ENCODE data around the gene RERGL.
"Not testable (repeated sequence)": the region's sequence is repeated elsewhere in the genome, so short reads cannot be mapped to it uniquely, and the experiment has no call there.

RERGL gene, protein sequence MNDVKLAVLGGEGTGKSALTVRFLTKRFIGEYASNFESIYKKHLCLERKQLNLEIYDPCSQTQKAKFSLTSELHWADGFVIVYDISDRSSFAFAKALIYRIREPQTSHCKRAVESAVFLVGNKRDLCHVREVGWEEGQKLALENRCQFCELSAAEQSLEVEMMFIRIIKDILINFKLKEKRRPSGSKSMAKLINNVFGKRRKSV

DNA sequence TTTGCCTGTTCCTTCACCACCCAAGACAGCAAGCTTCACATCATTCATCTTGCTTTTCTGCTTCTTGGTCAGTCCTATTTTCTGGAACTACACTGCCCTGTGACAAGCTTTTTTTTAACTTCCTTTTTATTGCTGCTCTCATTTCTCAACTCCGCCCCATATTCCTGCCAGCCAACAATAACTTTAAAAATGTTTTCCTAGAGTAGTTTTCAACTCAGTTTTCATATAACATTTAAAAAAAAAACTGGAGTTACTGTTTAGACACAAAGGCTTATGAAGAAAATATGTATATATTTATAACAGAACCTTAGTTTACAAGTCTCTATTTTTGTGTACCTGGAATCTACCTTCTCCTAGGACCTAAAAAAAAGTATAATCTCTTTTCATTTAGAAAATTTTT lies at the start of gene RERGL:
Gene RERGL (minus strand): TSS at position 101 of the 400 bp plus-strand sequence. CDS start 53 bp downstream, at position 48.
- DNase-seq, result no peak

DNA sequence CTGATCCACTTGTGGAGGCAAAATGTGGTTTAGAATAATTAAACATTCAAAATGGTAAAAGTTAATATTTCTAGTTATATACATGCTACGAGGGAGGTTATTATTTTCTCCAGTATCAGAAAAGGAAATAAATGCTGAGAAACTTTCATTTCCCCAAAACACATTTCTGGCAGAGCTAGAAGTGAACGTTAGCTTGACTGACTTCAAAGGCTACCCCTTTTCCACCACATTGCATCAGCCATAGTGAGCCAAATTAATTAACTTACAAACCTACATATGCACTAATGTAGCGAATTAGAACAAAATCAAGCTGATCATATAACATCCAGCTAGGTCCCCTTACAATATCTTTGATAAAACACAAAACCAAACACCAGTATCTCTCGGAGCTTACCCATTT lies 49.3 kb upstream of the RERGL start:
- no peak for DNase-seq

DNA sequence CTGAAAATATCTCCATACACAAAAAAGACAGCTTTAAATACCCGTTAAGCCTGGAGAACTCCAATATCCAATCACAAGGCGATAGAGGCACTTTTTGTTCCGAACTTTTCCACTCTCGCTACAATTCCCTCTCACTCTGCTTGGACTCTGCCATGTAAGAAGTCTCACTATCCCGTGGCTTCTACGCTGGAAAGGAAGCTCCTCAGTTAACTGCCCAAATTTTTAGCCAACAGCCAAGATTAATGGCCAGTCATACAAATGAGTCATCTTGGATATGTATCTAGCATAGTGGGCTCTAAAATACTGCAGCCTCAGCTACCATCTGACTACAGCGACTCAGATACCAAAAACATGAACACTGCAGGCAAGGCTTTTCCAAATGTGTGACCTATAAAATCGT lies 45.5 kb upstream of the RERGL start:
- no peak for DNase-seq

DNA sequence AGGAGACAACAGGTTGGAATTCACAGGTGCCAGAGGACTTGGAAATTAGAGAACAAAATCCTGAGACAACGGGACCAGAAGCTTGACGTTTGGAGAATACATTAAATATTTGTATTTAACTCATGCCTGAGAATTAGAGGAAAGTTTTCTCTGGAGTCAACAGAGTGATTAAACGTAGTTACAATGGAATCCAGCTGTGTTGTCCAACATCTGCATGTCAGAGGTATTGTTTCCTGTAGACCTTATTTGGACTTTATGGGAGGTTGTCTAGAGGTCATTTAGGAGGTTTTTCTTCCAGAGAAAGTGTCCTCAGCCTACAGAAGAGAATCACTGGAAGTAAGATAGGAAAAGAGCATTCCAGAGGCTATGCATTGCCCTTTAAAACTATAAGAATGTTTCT lies 45.1 kb upstream of the RERGL start:
- no peak for DNase-seq

DNA sequence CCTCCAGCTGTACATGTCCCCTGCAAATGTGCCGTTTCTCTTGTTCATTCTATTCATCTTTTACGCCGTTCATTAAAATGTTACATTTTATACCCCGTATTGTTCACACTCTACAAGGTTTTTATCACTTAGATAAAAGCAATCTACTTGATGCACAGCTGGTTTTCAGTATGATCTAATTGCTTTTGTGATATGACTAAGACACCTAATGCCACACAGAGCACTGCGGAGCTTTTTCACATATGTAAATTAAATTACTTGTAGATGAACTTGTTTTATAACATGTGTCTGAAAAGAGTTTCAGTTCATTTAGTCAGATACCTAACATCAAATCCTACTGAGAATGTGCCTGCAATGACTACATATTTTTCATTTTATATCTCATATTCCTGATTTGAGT lies 40.9 kb upstream of the RERGL start:
- no peak for DNase-seq

DNA sequence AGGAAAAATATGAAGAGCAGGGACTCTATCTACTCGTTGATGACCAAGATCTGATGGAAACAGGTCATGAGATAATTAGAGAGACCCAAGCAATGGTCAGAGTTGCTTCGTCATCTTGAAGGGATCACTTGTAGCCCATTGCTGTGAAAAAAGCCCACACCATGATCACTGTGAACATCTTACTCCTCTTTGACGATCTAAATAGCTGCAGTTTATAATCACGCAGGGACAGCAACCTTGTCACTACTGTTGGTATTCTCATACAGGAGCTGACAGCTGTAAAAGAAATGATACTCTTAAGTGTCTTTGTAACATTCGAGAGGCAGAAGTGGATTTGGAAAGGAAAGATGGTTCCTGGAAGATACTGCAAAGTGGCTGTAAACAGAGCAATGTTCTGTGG lies 33.7 kb upstream of the RERGL start:
- DNase-seq, result no peak

DNA sequence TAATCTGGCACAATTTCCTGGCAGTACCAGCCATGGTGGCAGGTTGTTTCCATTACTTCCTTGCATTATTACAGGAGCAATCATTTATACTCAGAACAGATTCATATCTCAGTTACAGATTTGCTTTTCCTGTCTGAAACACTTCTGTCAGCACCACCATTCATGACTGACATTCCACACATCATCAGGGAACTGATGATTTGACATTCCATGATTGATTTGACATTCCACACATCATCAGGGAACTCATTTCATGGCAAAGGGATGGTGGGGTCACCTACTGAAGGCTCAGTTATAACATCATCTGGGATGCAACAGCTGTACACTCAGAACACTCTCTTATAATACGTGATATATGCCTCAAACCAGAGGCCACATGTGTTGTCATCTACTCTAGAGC lies 30.9 kb upstream of the RERGL start:
- no peak for DNase-seq

DNA sequence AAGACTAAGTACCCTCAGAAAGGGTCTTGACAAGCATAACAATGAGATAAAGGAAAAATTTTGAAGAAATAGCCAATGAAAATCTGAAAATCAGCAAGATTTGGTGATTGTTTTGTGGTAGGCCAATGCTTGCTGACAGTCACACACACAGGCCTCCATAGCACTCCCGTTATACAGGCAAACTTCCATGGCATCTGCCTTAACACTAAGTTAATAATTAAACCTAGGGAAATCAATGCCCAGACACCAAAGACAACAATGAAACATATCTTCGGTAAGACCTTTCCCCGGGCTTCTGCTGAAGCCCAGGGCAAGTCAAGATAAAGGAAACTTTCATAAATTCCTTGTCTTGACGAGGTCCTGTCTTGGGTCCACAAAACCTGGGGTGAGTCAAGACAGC lies 18.6 kb upstream of the RERGL start:
- no peak for DNase-seq

DNA sequence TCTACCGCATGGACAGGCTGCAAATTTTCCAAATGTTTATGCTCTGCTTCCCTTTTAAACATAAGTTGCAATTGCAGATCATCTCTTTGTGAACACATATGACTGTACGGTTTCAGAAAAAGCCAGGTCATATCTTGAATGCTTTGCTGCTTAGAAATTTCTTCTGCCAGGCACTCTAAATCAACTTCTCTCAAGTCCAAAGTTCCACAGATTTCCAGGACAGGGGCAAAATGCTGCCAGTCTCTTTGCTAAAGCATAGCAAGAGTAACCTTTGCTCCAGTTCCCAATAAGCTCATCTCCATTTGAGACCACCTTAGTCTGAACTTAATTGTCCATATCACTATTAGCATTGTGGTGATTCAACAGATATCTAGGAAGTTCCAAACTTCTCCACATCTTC lies 13.6 kb upstream of the RERGL start:
- no peak for DNase-seq

DNA sequence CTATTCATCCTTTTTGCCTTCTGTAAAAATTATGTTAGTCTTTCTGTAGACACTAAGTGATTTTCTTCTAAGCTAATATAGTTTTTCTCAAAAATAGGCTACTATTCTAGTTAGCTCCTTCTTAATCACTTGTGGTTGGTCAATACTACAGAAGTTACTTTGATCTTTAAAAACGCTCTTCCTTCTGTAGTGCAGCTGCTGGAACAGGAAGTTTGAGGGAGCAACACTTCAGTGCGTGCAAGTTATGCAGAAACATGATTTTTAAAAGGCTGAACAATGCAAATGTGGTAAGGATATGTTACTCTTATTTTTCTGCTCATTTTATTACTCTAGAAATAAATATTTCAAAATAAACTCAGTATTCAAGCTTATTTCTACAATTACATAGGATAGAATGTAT lies 11.1 kb upstream of the RERGL start:
- DNase-seq, result no peak

DNA sequence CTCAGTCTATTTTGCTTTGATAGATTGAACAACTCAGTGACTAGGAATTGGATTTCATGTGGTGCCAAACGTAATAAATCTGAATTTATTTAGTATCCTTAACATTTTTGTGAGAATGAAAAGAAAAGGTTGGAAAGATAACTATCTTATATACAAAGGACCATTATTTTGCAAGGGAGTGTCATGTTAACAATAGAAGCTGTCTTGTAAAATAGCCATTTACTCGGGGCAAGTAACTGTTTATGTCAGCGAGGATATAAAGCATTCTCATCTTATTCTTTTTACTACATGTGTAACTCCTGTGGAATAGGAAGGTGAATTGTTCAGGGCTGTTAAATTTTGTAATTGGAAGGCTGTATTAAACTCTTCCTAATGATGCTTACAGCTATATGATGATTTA lies 5.9 kb downstream of the RERGL start:
- no peak for DNase-seq

DNA sequence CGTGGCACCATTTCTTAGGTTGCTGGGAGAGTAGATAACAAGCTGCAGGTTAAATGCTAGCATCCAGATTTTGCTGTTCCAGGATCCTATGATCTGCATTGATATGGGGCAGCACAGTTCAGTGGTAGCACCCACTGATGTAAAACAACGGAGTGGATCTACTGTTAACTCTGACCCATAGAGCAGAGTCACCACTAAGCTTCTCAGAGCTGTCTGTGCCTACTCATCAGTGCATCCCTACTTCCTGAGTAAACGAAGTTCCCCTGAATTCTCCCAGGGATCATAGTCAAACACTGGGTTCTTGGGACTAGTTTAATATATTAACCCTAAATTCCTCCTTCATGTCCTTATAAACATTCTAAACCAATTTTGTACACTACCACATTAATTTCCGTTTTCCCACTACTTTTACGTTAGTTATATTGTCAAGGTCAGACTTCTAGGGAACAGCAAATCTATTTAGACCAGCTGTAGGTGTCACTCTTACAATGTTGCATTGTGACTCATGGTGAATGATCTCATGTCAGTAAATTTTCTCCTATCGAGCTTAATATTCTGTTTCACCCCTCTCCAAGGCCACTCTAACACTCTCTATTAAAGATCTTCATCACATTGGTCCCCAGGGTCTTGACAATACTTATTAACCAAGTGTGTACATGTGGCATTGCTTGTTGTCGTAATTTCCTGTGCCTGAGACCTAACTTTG lies 10.3 kb downstream of the RERGL start:
- DNase-seq, result no peak

DNA sequence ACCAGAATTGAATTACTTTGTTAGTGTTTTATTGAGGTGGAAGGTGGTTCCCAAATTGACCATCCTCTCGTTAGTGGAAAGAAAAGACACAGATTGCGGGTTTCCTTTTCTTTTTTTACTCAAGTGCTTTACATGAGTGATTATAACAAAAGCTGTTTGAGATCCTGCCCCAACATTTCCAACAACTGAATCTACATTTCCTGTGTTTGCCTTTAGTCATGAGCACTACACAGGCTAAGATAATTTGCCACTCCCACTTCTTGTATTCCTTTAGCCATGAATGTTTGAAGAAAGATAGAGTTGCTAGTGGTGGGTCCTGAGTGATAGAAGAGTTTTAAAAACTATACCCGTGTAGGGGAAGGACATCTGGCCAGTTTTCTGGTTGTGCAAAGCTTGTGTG lies 16.0 kb downstream of the RERGL start:
- no peak for DNase-seq

DNA sequence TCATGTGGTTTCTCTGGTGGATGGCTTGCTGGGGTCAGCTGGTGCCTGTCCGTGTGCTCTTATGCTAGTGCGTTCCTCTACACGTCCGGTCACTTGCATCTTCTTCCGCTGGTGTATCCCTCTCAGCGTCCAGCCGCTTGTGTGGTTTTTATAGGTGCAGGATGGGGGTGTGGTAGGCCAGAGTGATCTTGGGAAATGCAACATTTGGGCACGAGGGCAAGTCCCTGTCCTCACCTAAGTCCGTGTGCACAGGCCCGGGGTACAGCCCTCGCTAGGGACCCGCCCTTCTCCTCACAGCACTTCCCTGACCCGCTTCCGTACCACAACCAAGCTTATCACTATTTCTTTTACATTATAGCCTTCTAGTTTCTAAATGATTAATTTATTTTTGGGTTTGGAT lies 17.3 kb downstream of the RERGL start:
- DNase-seq, result no peak

DNA sequence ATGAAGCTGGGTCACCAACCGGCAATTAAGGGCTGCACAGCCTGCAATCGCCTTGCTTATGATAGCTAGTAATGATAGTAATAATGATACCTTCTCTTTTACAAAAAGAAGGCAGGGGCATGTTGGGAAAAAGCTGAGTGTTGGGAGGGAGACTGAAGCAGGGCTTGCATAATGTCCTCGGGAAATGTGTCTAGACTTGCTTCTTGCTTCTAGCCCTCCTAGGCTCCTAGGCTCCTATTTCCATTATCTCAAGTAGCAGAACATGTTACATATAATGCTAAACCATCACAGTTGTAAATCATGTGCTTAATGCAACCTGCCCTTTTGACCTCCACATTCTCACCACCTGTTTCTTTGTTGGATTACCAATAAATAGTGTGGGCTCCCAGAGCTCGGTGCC lies 18.7 kb downstream of the RERGL start:
- DNase-seq, result no peak

DNA sequence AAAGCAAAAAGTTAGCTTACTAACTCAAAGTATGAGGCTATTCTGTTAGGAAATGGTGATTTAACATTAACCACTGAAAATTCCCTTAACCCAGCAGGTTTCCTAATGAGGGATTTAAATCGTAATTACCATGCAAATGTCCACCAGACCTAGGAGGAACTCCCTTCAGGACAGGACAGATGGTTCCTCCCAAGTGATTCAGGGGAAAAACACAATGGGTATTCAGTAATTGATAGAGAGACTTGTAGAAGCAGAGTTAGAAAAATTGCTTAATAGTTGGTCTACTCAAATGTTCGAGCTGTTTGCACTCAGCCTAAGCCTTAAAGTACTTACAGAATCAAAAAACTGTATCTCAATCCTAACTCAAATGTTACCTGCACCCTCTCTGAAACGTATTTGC lies 21.6 kb downstream of the RERGL start:
- no peak for DNase-seq

DNA sequence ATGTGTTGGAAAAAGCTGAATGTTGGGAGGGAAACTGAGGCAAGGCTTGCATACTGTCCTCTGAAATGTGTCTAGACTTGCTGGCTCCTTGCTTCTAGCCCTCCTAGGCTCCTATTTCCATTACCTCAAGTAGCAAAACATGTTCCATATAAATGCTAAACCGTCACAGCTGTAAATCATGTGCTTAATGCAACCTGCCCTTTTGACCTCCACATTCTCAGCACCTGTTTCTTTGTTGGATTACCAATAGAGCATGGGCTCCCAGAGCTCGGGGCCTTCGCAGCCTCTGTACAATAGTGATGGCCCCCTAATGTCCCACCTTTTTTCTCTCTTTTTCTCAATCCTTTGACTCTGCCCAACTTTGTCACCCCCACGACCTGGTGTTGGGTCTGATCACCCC lies 23.3 kb downstream of the RERGL start:
- DNase-seq, result no peak

DNA sequence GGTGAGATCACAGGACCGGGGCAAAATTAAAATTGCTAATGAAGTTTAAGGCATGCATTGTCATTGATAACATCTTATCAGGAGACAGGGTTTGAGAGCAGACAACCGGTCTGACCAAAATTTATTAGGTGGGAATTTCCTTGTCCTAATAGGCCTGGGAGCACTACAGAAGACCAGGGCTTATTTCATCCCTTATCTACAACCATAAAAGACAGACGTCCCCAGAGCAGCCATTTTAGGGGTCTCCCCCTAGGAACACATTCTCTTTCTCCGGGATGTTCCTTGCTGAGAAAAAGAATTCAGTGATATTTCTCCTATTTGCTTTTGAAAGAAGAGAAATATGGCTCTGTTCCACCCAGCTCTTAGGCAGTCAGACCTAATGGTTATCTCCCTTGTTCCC lies 27.1 kb downstream of the RERGL start:
- DNase-seq, result not testable (repeated sequence)

DNA sequence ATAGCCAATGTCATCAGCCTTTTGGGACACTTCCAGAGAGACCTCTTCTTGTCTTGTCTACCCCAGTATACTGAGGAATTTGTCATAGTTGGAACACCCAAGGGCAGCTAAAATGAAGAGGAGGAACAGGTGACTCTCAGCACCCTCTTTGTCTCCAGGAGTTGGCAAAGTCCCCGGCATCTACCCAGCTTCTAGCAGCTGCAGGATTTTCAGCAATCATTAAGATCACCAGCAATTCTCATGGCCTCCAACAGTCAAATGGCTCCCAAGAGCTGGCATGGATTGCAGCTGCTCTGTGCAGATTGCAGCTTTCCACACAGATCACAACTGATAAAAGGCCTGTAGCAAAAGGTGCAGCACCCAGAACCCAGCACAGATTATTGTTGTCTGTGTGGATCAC lies 32.9 kb downstream of the RERGL start:
- no peak for DNase-seq

DNA sequence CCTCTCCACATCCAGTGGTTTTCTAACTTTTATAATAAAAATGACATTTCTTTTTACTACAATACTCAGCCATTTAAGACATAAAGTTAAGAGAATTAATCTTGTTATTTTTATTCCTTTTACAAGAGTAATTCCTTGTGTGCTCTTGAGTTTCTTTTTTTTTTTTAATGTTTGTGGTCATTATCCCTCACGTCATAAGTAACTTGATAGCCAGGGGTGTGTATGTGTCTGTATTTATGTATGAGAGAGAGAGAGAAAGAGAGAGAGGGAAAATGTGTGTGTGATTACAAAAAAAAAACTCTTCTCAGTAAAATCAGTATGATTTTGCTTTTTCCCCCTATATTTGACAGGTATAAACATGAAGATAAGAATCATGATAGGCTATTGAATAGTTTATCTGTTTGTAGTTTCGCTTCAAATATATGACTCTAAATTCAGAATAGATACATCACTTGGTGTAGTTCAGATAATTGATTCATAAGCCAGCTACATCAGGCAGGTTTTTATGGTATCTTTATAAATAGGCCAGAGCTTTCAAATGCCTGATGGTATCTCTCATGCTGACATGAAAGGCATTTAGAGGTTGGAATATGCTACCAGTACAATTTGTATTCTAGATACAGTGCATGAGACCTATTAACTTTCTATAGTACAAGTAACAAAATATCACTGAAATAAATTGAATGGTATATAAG lies 34.9 kb downstream of the RERGL start:
- DNase-seq, result no peak

DNA sequence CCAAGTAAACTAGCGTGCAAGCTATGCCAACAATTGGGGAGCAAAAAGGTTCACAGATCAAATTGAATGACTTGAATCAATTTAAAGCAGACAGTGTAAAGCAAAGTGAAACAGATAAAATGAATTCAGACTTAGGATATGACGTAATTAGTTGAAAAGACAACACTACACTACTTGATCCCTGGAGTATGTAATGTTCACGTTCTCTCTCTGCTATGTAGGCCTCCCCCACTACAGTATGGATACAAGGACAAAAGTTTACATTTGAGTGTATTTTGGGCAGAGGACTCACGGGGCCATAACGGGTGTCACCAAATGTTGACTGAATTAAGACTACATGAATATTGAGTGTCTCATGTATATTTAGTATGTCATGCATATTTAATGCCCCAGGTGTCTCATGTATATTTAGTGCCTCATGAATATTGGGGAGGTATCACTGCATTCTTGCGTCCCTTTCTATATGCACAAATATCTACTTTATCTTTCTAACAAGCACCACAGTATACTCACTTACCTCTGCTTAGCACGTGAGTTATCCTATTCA lies 44.5 kb downstream of the RERGL start:
- DNase-seq, result no peak

DNA sequence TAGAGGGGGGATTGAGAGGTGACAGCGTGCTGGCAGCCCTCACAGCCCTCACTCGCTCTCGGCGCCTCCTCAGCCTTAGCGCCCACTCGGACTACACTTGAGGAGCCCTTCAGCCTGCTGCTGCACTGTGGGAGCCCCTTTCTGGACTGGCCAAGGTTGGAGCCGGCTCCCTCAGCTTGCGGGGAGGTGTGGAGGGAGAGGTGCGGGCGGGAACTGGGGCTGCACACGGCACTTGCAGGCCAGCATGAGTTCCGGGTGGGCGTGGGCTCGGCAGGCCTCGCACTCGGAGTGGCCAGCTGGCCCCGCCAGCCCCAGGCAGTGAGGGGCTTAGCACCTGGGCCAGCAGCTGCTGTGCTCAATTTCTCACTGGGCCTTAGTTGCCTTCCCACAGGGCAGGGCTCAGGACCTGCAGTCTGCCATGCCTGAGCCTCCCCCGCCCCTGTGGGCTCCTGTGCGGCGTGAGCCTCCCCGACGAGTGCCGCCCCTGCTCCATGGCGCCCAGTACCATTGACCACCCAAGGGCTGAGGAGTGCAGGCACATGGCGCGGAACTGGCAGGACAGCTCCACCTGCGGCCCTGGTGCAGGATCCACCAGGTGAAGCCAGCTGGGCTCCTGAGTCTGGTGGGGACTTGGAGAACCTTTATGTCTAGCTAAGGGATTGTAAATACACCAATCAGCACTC lies 49.8 kb downstream of the RERGL start:
- DNase-seq, result not testable (repeated sequence)

All from activated CD4-positive, alpha-beta T cell treated with anti-CD3 and anti-CD28 coated beads for 48 hours (primary cell).